Calu3 (cell line): ENCODE data around the gene GRK6. TPM values are rescaled to one million over a fixed set of nuclear protein-coding genes. Genes with fewer than 3 reads are reported as not detected.

Experiments
- BruUV-seq: library from RNA; stranded (reverse); fragments of 400-500 nt; replicated peaks from 2 replicates; lab custom pipeline; 2021; lab: Mats Ljungman, UMichigan
- CTCF ChIA-PET: fragments of 300-600 bp; sonication (Branson Sonifier 250); formaldehyde crosslinking; loops from one replicate; lab custom pipeline; 2022; ENCODE audit warnings: antibody characterized with exemption; lab: Charles Lee
- DNase-seq: peaks from one replicate; pipeline ENCODE4 v3.0.0; 2022
- H3K27ac Mint-ChIP-seq: one replicate; pipeline ENCODE4 v1.8.0; 2022; ENCODE audit warnings: mixed read lengths; ENCODE audit not compliant: unreplicated experiment
- H3K27me3 Mint-ChIP-seq: one replicate; pipeline ENCODE4 v1.8.0; 2022; ENCODE audit warnings: mixed read lengths; ENCODE audit not compliant: unreplicated experiment
- H3K36me3 Mint-ChIP-seq: one replicate; pipeline ENCODE4 v1.8.0; 2022; ENCODE audit warnings: mild to moderate bottlenecking, moderate library complexity, mixed read lengths; ENCODE audit not compliant: insufficient read depth, unreplicated experiment
- H3K4me1 Mint-ChIP-seq: one replicate; pipeline ENCODE4 v1.8.0; 2022; ENCODE audit warnings: mild to moderate bottlenecking, low read depth, mixed read lengths; ENCODE audit not compliant: unreplicated experiment
- H3K4me3 Mint-ChIP-seq: one replicate; pipeline ENCODE4 v1.8.0; 2022; ENCODE audit warnings: mild to moderate bottlenecking, low read depth, moderate library complexity, mixed read lengths; ENCODE audit not compliant: unreplicated experiment
- H3K9me3 Mint-ChIP-seq: one replicate; pipeline ENCODE4 v1.8.0; 2022; ENCODE audit warnings: low read depth, mixed read lengths; ENCODE audit not compliant: unreplicated experiment
- CTCF ChIP-seq: fragments of 200-600 bp; IDR thresholded peaks from one replicate; pipeline ENCODE4 v1.8.0; 2022; ENCODE audit warnings: antibody characterized with exemption; ENCODE audit not compliant: unreplicated experiment
- intact Hi-C: fragments of 100-400 bp; cut with micrococcal nuclease; formaldehyde crosslinking; loops from one replicate; pipeline ENCODE4 v1.10.0; 2022; ENCODE audit not compliant: unreplicated experiment
- total RNA-seq: library from RNA; stranded (reverse); gene quantifications from 2 replicates; pipeline ENCODE4 v1.2.3, GENCODE V29; 2022

GRK6 gene
- total RNA-seq, 1 experiment from 2014 or later = 72.6 TPM

DNA sequence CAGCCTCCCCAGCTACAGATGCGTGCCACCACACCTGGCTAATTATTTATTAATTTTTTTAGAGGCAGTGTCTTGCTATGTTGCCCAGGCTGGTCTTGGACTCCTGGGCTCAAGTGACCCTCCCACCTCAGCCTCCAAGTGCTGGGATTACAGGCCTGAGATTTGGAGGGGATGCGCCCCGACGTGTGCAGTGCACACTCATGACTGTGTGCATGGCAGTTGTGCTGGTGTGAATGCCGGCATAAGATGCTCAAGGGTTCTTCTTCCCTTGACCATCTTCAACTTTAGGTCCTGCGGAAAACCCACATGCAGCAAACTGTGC is 45.7 kb upstream of the GRK6 start:
- no peak overlapping the region for H3K4me3 Mint-ChIP-seq
- no peak overlapping the region for H3K27ac Mint-ChIP-seq
- no peak for TF ChIP-seq CTCF
- no TSS peak for BruUV-seq
- H3K4me1 Mint-ChIP-seq = peaks cover 49% of the 10 kb centered on the region
- no peak for DNase-seq
- CTCF ChIA-PET = interaction anchor here (0.8 to 3.2 kb wide), 2 partner anchors 9 to 16 kb away, joined by 7 to 56 read pairs; no protein-coding TSS in a partner anchor
- no peaks in the 10 kb centered on the region for H3K9me3 Mint-ChIP-seq
- H3K36me3 Mint-ChIP-seq = peaks cover 22% of the 10 kb centered on the region
- no peaks in the 10 kb centered on the region for H3K27me3 Mint-ChIP-seq
- intact Hi-C loops = no loop called here

GRCh38 chr5:177382423-177383029 is 44.0 kb upstream of the GRK6 start:
- no peaks in the 10 kb centered on the region for H3K27me3 Mint-ChIP-seq
- intact Hi-C loops = no loop called here
- CTCF ChIA-PET = interaction anchor here (0.6 kb wide), 3 partner anchors 67 to 257 kb away, joined by 3 to 6 read pairs (median 3); no protein-coding TSS in a partner anchor
- no peak for TF ChIP-seq CTCF
- no TSS peak for BruUV-seq
- DNase-seq = no peak
- H3K27ac Mint-ChIP-seq = no peak overlapping the region
- H3K4me3 Mint-ChIP-seq = no peak overlapping the region
- no peaks in the 10 kb centered on the region for H3K9me3 Mint-ChIP-seq
- H3K4me1 Mint-ChIP-seq = peaks cover 39% of the 10 kb centered on the region
- H3K36me3 Mint-ChIP-seq = peaks cover 17% of the 10 kb centered on the region

GRCh38 chr5:177383181-177383580 is 43.3 kb upstream of the GRK6 start:
- CTCF ChIA-PET = no interaction called here
- no TSS peak for BruUV-seq
- no peaks in the 10 kb centered on the region for H3K27me3 Mint-ChIP-seq

DNA sequence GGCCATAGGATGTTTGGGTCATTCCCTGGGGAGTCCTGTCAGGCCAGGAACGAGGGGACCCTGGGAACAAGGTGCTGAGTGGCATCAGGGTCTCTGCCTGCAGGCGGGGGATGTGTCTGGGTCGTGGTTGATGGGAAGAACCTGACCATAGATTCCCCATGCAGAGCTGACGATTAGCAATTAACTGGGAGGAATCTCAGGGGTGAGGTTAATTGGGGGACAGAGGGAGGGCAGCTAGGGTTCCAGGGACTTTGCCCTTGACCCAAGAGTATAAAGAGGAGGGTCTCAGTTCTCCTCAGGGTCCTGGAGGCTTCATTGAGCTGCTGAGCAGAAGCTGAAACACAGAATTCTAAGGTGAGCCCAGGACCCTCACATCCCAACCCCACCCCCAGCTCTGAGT is 42.3 kb upstream of the GRK6 start, which contains the start of gene SLC34A1:
Gene SLC34A1 (plus strand): TSS at position 301 of the 400 bp plus-strand sequence. CDS start 1,308 bp downstream, outside the sequence.
- H3K4me1 Mint-ChIP-seq = peaks cover 36% of the 10 kb centered on the region
- H3K36me3 Mint-ChIP-seq = peaks cover 13% of the 10 kb centered on the region
- no peak within 1 kb of the TSS for H3K4me3 Mint-ChIP-seq
- H3K9me3 Mint-ChIP-seq = no peaks in the 10 kb centered on the region
- no peaks in the 10 kb centered on the region for H3K27me3 Mint-ChIP-seq
- no TSS peak for BruUV-seq
- H3K27ac Mint-ChIP-seq = no peak within 1 kb of the TSS
- intact Hi-C loops = no loop called here
- CTCF ChIA-PET = no interaction called here
- DNase-seq = no peak
- no peak for TF ChIP-seq CTCF

More at GRCh38 chr5:177383181-177383580, 43.3 kb upstream of the GRK6 start:
- Mint-ChIP-seq H3K27ac (no peak overlapping the region), H3K4me3 (no peak overlapping the region), H3K9me3 (no peaks in the 10 kb centered on the region), H3K36me3 (peaks cover 17% of the 10 kb centered on the region), H3K4me1 (peaks cover 36% of the 10 kb centered on the region)
- no peak for TF ChIP-seq CTCF
- intact Hi-C loops = no loop called here
- no peak for DNase-seq
